Measurements from ENCODE around the gene SERHL2. TPM values are rescaled to one million over a fixed set of nuclear protein-coding genes. Genes with fewer than 3 reads are reported as not detected.
"Not testable (repeated sequence)": the region's sequence is repeated elsewhere in the genome, so short reads cannot be mapped to it uniquely, and the experiment has no call there.

Gene SERHL2, protein sequence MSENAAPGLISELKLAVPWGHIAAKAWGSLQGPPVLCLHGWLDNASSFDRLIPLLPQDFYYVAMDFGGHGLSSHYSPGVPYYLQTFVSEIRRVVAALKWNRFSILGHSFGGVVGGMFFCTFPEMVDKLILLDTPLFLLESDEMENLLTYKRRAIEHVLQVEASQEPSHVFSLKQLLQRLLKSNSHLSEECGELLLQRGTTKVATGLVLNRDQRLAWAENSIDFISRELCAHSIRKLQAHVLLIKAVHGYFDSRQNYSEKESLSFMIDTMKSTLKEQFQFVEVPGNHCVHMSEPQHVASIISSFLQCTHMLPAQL
- total RNA-seq (1 to 10 TPM; 1.7 to 6.1 (median 3.5) TPM), polyA plus RNA-seq (1 to 10 TPM; 1.4 to 4.7 TPM)
- long read RNA-seq, donor 1, partial matches to known transcripts: 1 of 1 reads
- long read RNA-seq, donor 1, other reads (novel, unspliced or antisense): 0 of 1 reads
- long read RNA-seq, donor 2, partial matches to known transcripts: 1 of 6 reads
- long read RNA-seq, donor 2, other reads (novel, unspliced or antisense): 5 of 6 reads
- long read RNA-seq, donor 3, partial matches to known transcripts: 0 of 6 reads
- long read RNA-seq, donor 3, other reads (novel, unspliced or antisense): 6 of 6 reads

DNA sequence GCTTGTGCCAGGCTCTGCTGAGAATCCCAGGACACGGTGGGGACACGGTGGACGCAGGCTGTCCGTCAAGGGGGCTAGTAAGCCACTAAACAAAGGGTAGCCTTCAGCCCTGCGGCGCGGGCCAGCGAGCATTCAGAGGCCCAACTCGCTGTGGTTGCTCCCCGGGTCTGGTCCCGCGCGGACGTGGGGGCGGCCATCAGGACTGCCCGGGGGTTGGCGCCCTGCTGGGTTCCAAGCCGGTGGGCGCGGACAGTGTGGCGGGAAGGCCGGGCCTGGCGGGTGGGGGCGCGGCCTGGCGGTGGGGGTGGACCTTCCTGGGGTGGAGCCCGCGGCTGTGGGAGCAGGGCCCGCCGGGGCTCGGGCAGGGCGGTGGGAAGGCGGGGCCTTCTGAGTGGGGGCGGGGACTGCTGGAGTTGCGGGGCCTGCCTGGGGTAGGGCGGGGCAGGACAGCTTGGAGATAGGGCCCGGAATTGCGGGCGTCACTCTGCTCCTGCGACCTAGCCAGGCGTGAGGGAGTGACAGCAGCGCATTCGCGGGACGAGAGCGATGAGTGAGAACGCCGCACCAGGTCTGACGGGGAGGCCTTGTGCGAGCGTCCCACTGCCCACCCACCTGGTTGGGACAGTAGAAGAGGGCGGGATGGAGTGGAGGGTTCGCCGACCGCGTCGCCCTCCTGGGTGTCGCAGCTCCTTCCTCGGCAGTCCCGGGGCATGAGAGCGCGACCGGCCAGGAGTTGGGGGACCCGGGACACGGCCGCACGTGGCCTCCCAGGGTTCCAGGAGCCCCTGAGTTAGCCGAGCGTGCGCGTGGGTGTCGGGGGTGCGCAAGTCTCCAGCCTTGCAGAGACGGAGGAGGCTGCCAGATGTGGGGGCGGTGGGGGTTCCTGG, at the start of gene SERHL2:
Gene SERHL2, plus strand, starts transcription at position 482 of the 887 bp plus-strand sequence. Its CDS starts 65 bp downstream, at position 547.
- peak in 1 of 9 donors; percentile 7 for TF ChIP-seq CTCF (IDR thresholded peaks at IDR 0.05)
- ATAC-seq (peak; percentile 91 to 98 (median 96)), DNase-seq (peak; percentile 95 to 98)
- Histone ChIP-seq H3K4me1 (peaks cover 0 to 16% (median 11%) of the 10 kb centered on the region in 9 donors), H3K27me3 (no peaks in the 10 kb centered on the region), H3K4me3 (peak within 1 kb of the TSS; percentile 4 to 82 (median 60)), H3K36me3 (no peaks in the 10 kb centered on the region), H3K27ac (peak within 1 kb of the TSS in 9 of 10 donors; percentile 14 to 69 (median 53)), H3K9me3 (peaks cover 0 to 12% (median 0%) of the 10 kb centered on the region in 11 donors)
- 2 to 3% methylated on average over 57 to 75 of the region's 75 CpGs for WGBS, 2 donors
- intact Hi-C loops (cut with DNase I): loop anchor here in 4 of 10 donors (5.0 kb wide), 3 partner anchors 36 to 481 kb away; partner anchors contain the start of genes NAGA (in 1 of the 4), PHETA2 (in 1 of the 4) and RRP7A (in 1 of the 4)

DNA sequence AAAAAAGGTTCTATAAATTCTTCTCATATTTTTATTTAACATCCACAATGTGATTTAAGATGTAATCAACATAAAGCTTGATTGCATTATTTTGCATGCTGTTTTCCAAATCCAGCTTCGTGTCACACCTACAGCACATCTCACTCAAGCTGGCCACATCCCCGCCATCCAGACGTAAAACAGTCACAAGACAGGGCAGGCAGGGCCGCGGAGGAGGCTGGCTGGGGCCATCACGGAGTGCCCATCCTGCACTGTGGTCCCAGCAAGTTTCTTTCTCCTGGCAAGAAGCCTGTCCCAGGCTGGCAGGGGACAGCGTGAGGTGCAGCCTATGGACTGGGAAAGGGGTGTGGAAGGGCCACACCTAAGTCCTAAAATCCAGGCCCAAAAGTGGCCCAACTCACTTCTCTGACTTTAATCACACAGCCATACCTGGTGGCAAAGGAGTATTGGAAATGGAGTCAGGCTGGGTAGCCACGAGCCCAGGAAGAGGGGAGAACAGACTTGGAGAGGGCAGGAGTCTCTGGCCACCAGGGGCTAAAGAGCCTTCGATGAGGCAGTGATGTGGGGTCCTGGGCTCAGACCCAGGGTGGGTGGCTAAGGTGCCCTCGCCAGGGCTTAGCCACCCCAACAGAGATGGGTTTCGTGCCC, 45.3 kb upstream of the SERHL2 start:
- intact Hi-C loops (cut with DNase I); H3K27ac ChIP-seq: not testable (repeated sequence)
- WGBS, 2 donors: 41 to 47% methylated on average over 11 of the region's 11 CpGs

DNA sequence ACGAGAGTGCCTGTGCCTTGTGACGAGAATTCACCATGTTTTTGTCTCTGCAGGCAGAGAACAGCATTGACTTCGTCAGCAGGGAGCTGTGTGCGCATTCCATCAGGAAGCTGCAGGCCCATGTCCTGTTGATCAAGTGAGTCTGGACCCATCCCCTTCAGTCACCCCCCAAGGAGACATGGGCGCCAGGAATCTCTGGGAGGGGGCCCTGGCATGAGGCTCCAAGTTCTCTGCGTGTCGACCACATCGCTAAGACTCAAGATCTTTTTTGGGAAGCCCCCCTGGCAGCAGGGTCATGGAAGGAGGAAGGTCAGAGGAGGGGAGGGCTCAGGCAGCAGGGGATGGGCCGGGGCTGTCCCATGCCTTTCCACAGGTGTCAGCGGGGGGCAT, 44.8 kb upstream of the SERHL2 start:
- 43 to 48% methylated on average over 10 of the region's 10 CpGs for WGBS, 2 donors
- intact Hi-C loops (cut with DNase I); H3K9me3 ChIP-seq; H3K27me3 ChIP-seq; H3K27ac ChIP-seq; DNase-seq; ATAC-seq; H3K4me3 ChIP-seq: not testable (repeated sequence)
- H3K4me1 ChIP-seq: peaks cover 2 to 19% (median 6%) of the 10 kb centered on the region in 9 donors
- H3K36me3 ChIP-seq: peaks cover 0 to 27% (median 13%) of the 10 kb centered on the region in 9 donors

More for the DNA sequence above, 45.3 kb upstream of the SERHL2 start:
- H3K27me3 ChIP-seq, H3K4me3 ChIP-seq, ATAC-seq, H3K9me3 ChIP-seq, DNase-seq: not testable (repeated sequence)
- peaks cover 0 to 23% (median 9%) of the 10 kb centered on the region in 9 donors for H3K36me3 ChIP-seq
- H3K4me1 ChIP-seq: peaks cover 2 to 15% (median 6%) of the 10 kb centered on the region in 9 donors

GRCh38 chr22:42509548-42509947, 44.2 kb upstream of the SERHL2 start:
- 79 to 81% methylated on average over 15 of the region's 15 CpGs for WGBS, 2 donors
- DNase-seq (no peak), ATAC-seq (no peak)
- Histone ChIP-seq H3K27me3 (no peaks in the 10 kb centered on the region), H3K27ac (no peak overlapping the region), H3K9me3 (no peaks in the 10 kb centered on the region), H3K4me3 (no peak overlapping the region), H3K36me3 (peaks cover 0 to 33% (median 19%) of the 10 kb centered on the region in 9 donors), H3K4me1 (peaks cover 2 to 23% (median 6%) of the 10 kb centered on the region in 9 donors)
- intact Hi-C loops (cut with DNase I): no loop called here
- TF ChIP-seq CTCF (IDR thresholded peaks at IDR 0.05): no peak
